GM12878 (cell line): ENCODE data around the gene SLC6A20. TPM values are rescaled to one million over a fixed set of nuclear protein-coding genes. Genes with fewer than 3 reads are reported as not detected.

Source experiments
- ATAC-seq: fragments of 200-7000 bp; cut with Tn5 transposase; 3 replicates; pipeline ENCODE4 v1.9.1; 2020; ENCODE audit warnings: mild to moderate bottlenecking, moderate library complexity
- BruUV-seq: library from RNA; stranded (reverse); fragments of 400-500 nt; replicated peaks from 2 replicates; lab custom pipeline; 2021; lab: Mats Ljungman, UMichigan
- CTCF ChIA-PET: fragments of 300-600 bp; sonication (Branson Sonifier 250); formaldehyde crosslinking; extraction: SDS; loops from one replicate; lab custom pipeline; 2021; ENCODE audit warnings: inconsistent platforms; lab: Yijun Ruan, JAX
- POLR2A ChIA-PET: fragments of 350-600 bp; formaldehyde crosslinking; extraction: SDS; loops from one replicate; lab custom pipeline; 2021; ENCODE audit warnings: inconsistent platforms; lab: Charles Lee
- RAD21 ChIA-PET: fragments of 300-600 bp; sonication (Branson Sonifier 250); formaldehyde crosslinking; loops from one replicate; lab custom pipeline; 2023; ENCODE audit warnings: antibody characterized with exemption; ENCODE audit not compliant: unreplicated experiment; lab: Charles Lee
- SMC1A ChIA-PET: fragments of 300-600 bp; sonication (Branson Sonifier 250); formaldehyde crosslinking; loops from one replicate; lab custom pipeline; 2023; ENCODE audit not compliant: unreplicated experiment, uncharacterized antibody; lab: Charles Lee
- DNase-seq: peaks from one replicate; pipeline ENCODE4 v3.0.0-alpha.2; 2011; ENCODE audit warnings: low read depth, low spot score
- FAIRE-seq: peaks from 3 replicates; lab custom pipeline; 2011; peaks lifted over from hg19 to GRCh38; lab: Jason Lieb, UNC
- H2AFZ ChIP-seq: 2 replicates; pipeline ENCODE4 v1.6.0; 2011; ENCODE audit warnings: low read depth, low read length, control low read depth; ENCODE audit not compliant: control insufficient read depth
- H3K27ac ChIP-seq: 2 replicates; pipeline ENCODE4 v1.5.1; 2011; ENCODE audit warnings: control low read depth; ENCODE audit not compliant: control insufficient read depth, insufficient read depth
- H3K27me3 ChIP-seq, 2 experiments: replicated peaks in 1 of 2; 2 replicates each; pipeline versions ENCODE4 v1.6.0 to v1.6.1; 2011; ENCODE audit warnings: low read length in 1 of 2; ENCODE audit not compliant: control insufficient read depth in 2 of 2, insufficient read depth in 2 of 2
- H3K36me3 ChIP-seq, 2 experiments: 2 replicates each; pipeline ENCODE4 v1.5.1; 2011; ENCODE audit warnings: low read length in 1 of 2; ENCODE audit not compliant: control insufficient read depth in 2 of 2, insufficient read depth in 2 of 2
- H3K4me1 ChIP-seq: 2 replicates; pipeline ENCODE4 v1.6.1; 2011; ENCODE audit warnings: mild to moderate bottlenecking, low read length, moderate library complexity, mixed read lengths; ENCODE audit not compliant: control insufficient read depth, insufficient read depth
- H3K4me2 ChIP-seq: 2 replicates; pipeline ENCODE4 v1.6.0; 2011; ENCODE audit warnings: control low read depth; ENCODE audit not compliant: control insufficient read depth, insufficient read depth
- H3K4me3 ChIP-seq: fragments of 200-600 bp; sonication (generic); 2 replicates; pipeline ENCODE4 v1.5.1; 2016
- H3K79me2 ChIP-seq: 2 replicates; pipeline ENCODE4 v1.6.0; 2011; ENCODE audit warnings: low read length; ENCODE audit not compliant: control insufficient read depth, insufficient read depth
- H3K9ac ChIP-seq: 2 replicates; pipeline ENCODE4 v1.8.0; 2011; ENCODE audit warnings: low read length, control low read depth, mixed read lengths; ENCODE audit not compliant: control insufficient read depth, insufficient read depth
- H3K9me3 ChIP-seq: replicated peaks from 3 replicates; pipeline ENCODE4 v1.5.1; 2011; ENCODE audit warnings: mild to moderate bottlenecking, low read length; ENCODE audit not compliant: control insufficient read depth, insufficient read depth
- H4K20me1 ChIP-seq: 2 replicates; pipeline ENCODE4 v1.6.0; 2011; ENCODE audit not compliant: control insufficient read depth, insufficient read depth
- CBX3 ChIP-seq: fragments of 200-600 bp; sonication (generic); IDR thresholded peaks from 2 replicates; pipeline ENCODE4 v1.6.1; 2016; ENCODE audit warnings: low read depth, borderline replicate concordance
- CEBPB ChIP-seq, 2 experiments: fragments of 150-350 bp in 1 of 2; IDR thresholded peaks; 2 replicates each; pipeline ENCODE4 v1.6.1; 2012 to 2014; ENCODE audit warnings: low read depth in 2 of 2, low read length in 2 of 2, borderline replicate concordance in 1 of 2, inconsistent platforms in 1 of 2
- CHD4 ChIP-seq: fragments of 200-600 bp; sonication (generic); IDR thresholded peaks from 2 replicates; pipeline ENCODE4 v1.6.1; 2016; ENCODE audit warnings: mild to moderate bottlenecking
- CREM ChIP-seq: IDR thresholded peaks from 2 replicates; pipeline ENCODE4 v1.6.1; 2014; ENCODE audit warnings: antibody characterized with exemption, low read depth
- E2F8 ChIP-seq: fragments of 450-650 bp; IDR thresholded peaks from 2 replicates; pipeline ENCODE4 v1.6.1; 2018; ENCODE audit warnings: mild to moderate bottlenecking, low read depth, moderate library complexity; ENCODE audit not compliant: partially characterized antibody
- FOS ChIP-seq: IDR thresholded peaks from 3 replicates; pipeline ENCODE4 v1.6.1; 2011; ENCODE audit warnings: borderline replicate concordance; ENCODE audit not compliant: insufficient read length; ENCODE audit errors: extremely low read depth
- FOXM1 ChIP-seq: IDR thresholded peaks from 2 replicates; pipeline ENCODE4 v1.6.1; 2012; ENCODE audit warnings: low read depth, mild to moderate bottlenecking, inconsistent platforms, low read length, moderate library complexity
- MXI1 ChIP-seq: fragments of 150-350 bp; IDR thresholded peaks from 2 replicates; pipeline ENCODE4 v1.6.1; 2011; ENCODE audit warnings: low read depth, mild to moderate bottlenecking, inconsistent platforms, low read length, improper control_type of control experiment
- RB1 ChIP-seq: fragments of 450-650 bp; formaldehyde crosslinking; IDR thresholded peaks from 2 replicates; pipeline ENCODE4 v1.6.1; 2017; ENCODE audit warnings: mild to moderate bottlenecking, borderline replicate concordance
- RELB ChIP-seq: fragments of 450-650 bp; IDR thresholded peaks from 2 replicates; pipeline ENCODE4 v1.6.1; 2017; ENCODE audit warnings: low read depth, mild to moderate bottlenecking, moderate library complexity
- TBL1XR1 ChIP-seq: IDR thresholded peaks from 2 replicates; pipeline ENCODE4 v1.6.1; 2012; ENCODE audit warnings: low read depth, low read length, improper control_type of control experiment
- ZNF687 ChIP-seq: fragments of 450-650 bp; IDR thresholded peaks from 2 replicates; pipeline ENCODE4 v1.6.1; 2017; ENCODE audit warnings: mild to moderate bottlenecking, moderate library complexity
- WGBS: methylation state at CpG from one replicate; pipeline ENCODE4 v1.1.6; 2016; ENCODE audit warnings: low lambda C conversion rate; ENCODE audit not compliant: insufficient replicate concordance, insufficient coverage; ENCODE audit errors: missing lambda C conversion rate; 5-methylcytosine and 5-hydroxymethylcytosine counted together
- in situ Hi-C: fragments of 300-500 bp; cut with MboI; formaldehyde crosslinking; loops from 9 replicates; pipeline ENCODE4 v1.14.3; 2018; ENCODE audit warnings: mixed read lengths
- intact Hi-C: fragments of 100-400 bp; cut with micrococcal nuclease; formaldehyde crosslinking; loops from one replicate; pipeline ENCODE4 v1.14.2; 2022; ENCODE audit not compliant: unreplicated experiment
- polyA plus RNA-seq, 11 experiments: library from polyadenylated mRNA; depleted of rRNA in 4 of 11; unstranded in 6 of 11; stranded (reverse) in 5 of 11; fragments of >200 nt; fragmentation: Nextera tagmentation in 4 of 11; fragmentation: Illumina TruSeq in 1 of 11; extraction: Ambion mirVana in 4 of 11; extraction: Trizol in 1 of 11; gene quantifications; 1 replicate in 1 of 11; 2 replicates in 10 of 11; pipeline versions ENCODE4 v1.2.1 to v1.2.3, GENCODE V29; 2011 to 2016; ENCODE audit warnings: inconsistent platforms in 2 of 11, missing spikeins in 2 of 11, low read depth in 1 of 11
- total RNA-seq, 4 experiments: library from RNA; depleted of rRNA in 3 of 4; stranded (reverse); fragments of >200 nt in 3 of 4; fragmentation: Illumina TruSeq in 1 of 4; extraction: Trizol in 1 of 4; gene quantifications; 2 replicates each; pipeline versions ENCODE4 v1.2.1 to v1.2.3, GENCODE V29; 2013 to 2021

Gene SLC6A20
- total and polyA plus RNA-seq, 10 of the 15 experiments (the other 5 are each of a cell fraction or from before 2014, with no cell fraction given), result 0.31 to 4.1 (median 1.1) TPM

GRCh38 chr3:45729614-45730013 lies 66.7 kb downstream of the SLC6A20 start (continued):
- TF ChIP-seq ZNF687, result no peak
- TF ChIP-seq CBX3, result no peak
- TF ChIP-seq TBL1XR1, result no peak
- no peak for TF ChIP-seq RB1
- TF ChIP-seq, all 136 proteins: peak for 0

- no peaks in the 10 kb centered on the region for H3K27me3 ChIP-seq
- CTCF ChIA-PET, result no interaction called here
- H3K27ac ChIP-seq, result no peak overlapping the region
- H3K4me3 ChIP-seq, result no peak overlapping the region
- in situ Hi-C loops, result no loop called here
- no peaks in the 10 kb centered on the region for H3K4me1 ChIP-seq
- intact Hi-C loops, result no loop called here
- POLR2A ChIA-PET, result no interaction called here
- no peaks in the 10 kb centered on the region for H3K9me3 ChIP-seq
- H3K9ac ChIP-seq, result no peak overlapping the region
- FAIRE-seq (no peak), DNase-seq (no peak), ATAC-seq (no peak)
- no peak overlapping the region for H2AFZ ChIP-seq
- BruUV-seq, result no TSS peak
- peaks cover 1 to 16% of the 10 kb centered on the region in 2 experiments; a peak in 1 of 4 replicates for H3K36me3 ChIP-seq
- SMC1A ChIA-PET, result no interaction called here
- no peak overlapping the region for H3K4me2 ChIP-seq
- H3K79me2 ChIP-seq, result no peaks in the 10 kb centered on the region
- WGBS, result 96% methylated on average over 3 of the region's 3 CpGs
- H4K20me1 ChIP-seq, result no peaks in the 10 kb centered on the region
- RAD21 ChIA-PET, result no interaction called here
- TF ChIP-seq E2F8, result no peak
- no peak for TF ChIP-seq MXI1
- no peak for TF ChIP-seq CHD4
- TF ChIP-seq CREM, result no peak
- no peak for TF ChIP-seq FOS
- no peak for TF ChIP-seq CEBPB (IDR thresholded peaks at IDR 0.05; ENCODE audit: borderline replicate concordance in 1 of 2, low read depth in 2 of 2, low read length in 2 of 2)
- TF ChIP-seq FOXM1, result no peak
- TF ChIP-seq RELB, result no peak
These were observed 71.4 kb downstream of the SLC6A20 start for GRCh38 chr3:45724911-45725310.
